T-helper 1 cell (primary cell): ENCODE results near the gene ZFP64.
"Not testable (repeated sequence)": the region's sequence is repeated elsewhere in the genome, so short reads cannot be mapped to it uniquely, and the experiment has no call there.

Experiments
- DNase-seq, 5 donors: peaks; one replicate each; pipeline ENCODE4 v3.0.0-alpha.2; 2012 to 2020

Gene ZFP64

DNA sequence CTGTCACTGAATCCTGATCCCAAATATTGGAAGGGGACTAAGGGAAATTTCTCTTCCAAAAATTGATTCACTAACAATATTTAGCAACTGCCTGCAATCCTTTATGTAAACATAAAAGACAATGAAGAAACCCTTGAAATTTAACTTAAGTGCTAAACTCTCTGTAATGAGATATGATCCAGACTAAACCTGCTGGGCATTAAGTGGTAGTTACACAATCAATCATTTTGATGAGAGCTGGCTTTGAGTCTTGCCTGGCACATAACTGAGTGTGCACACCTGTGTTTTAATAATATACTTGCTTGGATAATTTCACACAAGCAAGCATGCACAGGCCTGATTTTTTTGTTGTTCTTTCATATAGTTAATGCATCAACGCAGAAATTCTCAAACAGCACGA, 9.8 kb upstream of the ZFP64 start:
- no peak for DNase-seq

DNA sequence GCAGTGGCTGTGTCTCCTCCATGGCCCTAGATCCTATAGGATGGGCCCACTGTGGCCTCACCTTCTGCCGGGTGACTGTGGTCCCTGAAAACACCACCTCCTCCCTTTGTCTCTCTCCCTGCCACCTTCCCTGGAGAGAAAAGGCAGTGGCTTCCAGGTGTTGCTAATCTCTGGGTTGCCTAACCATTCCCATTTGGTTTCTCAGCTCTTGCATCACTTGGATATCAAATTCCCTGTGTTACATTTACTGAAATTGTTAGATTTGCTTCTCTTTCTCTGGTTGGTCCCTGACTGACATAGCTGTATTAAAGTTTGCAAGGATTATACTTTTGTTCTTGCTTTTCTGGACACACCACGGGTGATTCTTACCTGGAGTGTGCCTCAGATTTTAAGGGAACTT, 9.3 kb upstream of the ZFP64 start:
- no peak for DNase-seq

DNA sequence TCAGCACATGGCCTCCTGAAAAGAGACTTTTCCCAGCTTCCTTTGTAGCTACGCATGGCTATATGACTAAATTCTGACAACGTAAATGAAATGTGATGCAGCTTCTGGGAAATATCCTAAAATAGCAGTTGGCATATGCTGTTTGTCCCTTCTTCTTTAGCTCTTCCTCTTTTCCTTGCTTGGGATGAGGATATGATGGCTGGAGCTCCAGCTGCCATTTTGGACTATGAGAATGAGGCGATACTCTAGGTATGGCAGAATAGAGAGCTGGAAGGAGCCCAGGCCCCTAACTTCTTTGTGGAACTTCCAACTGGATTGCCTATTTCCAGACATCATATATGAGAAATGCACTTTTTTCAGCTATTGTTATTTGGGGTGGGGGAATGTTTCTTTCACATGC, 5.3 kb upstream of the ZFP64 start:
- no peak for DNase-seq

DNA sequence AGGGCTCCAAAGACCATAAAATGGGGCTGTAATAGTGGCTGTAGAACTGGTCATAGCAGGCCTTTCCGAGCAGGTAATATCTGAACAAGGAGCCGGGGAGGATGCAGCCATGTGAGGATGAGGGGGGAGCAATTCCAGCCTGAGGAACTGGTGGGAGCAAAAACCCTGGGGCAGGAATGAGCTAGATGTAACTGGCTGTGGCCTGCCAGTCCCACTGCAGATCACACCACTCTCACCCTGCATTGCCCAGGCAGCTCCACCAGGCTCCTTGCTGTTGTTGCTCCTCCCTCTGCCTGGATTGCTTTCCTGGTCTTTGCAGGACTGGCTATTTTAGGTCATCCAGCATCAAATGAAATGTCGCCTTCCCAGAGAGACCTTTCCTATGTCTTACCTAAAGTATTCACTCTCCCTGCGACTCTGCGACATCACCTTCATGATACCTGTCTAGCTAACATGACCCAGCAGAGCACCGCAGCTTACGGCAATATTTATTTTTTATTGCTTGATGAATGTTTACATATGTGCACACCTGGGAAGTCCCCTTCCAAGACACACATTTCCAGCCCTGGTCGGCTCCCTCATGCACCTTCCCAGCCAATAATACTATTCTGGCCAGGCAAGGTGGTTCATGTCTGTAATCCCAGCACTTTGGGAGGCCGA, 2.4 kb upstream of the ZFP64 start:
- DNase-seq, result no peak

DNA sequence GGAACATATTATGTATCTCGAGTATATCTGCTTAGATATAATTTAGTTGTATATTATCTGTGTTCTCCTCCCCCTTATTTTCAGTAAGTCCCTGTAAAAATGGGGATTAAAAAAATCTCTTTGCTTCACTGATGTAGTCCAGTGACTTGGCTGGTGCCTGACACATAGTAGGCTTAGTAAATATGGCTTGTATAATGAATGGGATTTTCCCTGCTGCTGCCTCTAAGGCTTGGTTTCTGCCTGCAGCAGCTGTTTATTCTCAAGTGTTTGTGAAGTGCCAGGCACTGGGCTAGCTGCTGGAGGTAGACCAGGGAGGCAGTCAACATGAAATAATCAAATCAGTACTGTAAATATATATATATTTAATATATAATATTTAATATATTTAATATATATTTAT, 1.6 kb upstream of the ZFP64 start:
- no peak for DNase-seq

DNA sequence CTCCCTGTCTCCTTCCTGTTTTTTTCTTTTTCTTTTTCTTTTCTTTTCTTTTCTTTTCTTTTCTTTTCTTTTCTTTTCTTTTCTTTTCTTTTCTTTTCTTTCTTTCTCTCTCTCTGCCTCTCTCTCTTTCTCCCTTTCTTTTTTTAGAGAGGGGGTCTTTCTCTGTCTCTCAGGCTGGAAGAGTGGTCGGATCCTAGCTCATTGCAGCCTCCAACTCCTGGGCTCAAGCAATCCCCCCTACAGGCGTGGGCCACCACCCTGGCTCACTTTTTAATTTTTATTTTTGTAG, 1.1 kb upstream of the ZFP64 start:
- DNase-seq, result not testable (repeated sequence)

DNA sequence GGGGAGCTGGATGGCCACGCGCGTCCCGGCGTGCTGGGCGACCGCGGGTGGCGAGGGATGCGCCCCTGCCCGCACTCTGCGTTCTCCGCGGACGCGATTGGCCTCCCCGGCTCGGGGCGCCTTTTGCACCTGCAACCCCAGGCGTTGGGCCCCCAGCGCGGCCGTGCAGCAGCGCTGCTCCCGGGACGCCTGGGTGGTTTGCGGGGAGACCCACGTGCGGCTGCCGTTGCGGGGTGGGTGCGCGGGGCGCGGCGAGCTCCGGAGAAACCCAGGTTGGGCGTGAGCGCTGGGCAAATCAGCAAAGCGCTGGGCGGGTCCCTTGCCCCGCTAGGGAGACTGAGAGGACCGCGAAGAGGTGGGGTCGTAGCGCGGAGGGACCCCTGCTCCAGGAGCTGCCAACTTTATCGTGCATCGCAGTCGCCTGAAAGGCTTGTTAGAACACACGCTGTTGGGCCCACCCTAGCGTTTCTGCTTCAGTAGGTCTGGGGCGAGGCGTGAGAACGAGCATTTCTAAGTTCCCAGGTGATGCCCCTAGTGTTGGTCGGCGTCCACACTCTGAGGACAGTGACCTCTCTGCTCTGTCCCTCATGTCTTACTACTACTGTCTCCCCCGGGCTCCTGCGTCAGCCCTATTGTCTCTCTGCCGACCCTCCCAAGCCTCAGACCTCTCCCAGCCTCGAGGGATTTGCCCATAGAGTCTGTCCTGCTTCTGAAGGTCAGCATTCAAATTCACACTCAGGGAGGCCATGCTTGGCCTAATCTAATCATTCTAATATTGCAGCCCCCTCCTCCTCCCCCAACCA, 538 bp upstream of the ZFP64 start:
- peak; percentile 17 to 49 (median 40) for DNase-seq

DNA sequence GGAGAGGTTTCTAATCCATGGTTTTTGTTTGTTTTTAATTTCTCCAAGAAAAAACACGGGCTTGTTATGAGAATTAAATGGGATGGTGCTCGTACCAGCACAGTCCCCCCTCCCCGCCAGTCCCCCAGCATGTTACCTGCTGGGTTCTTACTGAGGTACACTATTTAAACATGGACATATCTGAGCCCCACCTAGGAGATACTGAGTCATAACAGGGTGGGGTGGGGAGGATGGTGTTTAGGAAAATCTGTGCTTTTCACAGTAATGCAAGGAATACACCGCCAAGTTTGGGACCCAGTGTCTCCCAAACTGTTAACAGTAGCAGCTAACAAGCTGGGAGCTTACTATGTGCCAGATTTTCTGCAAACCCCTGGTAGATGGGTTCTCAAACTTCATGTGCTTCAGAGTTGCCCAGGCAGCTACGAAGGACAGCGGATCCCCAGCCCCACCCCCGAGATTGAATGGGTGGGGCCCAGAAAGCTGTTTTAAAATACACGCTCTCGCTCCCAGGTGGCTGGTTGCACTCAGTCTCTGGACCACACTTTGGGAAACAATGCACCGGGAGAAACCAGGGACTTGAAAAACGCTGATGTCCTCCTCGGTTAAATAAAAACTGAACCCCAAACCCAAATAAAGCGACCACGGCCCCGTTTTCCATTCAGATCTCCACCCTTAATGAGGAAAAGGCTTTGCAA, 995 bp downstream of the ZFP64 start:
- DNase-seq, result peak in 3 of 5 donors; percentile 6 to 52 (median 15)

DNA sequence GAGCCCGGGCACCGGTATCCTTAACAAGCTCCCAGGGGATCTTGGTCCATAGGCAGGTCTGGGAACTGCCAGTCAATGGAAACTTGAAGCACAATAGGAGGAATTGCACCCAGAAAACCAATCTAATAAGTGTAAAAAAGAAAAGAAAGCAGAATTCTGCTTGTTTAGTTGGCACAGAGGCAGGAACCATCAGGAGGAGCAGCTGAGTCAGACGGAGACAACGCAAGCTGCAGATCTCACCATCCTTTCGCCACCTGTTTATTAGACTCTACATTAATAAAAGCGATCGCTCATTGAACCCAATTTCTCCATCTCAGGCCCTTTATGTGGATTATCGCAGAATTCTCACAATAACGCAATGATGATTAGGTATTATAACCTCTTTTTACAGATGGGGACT, 9.8 kb downstream of the ZFP64 start:
- DNase-seq, result no peak

DNA sequence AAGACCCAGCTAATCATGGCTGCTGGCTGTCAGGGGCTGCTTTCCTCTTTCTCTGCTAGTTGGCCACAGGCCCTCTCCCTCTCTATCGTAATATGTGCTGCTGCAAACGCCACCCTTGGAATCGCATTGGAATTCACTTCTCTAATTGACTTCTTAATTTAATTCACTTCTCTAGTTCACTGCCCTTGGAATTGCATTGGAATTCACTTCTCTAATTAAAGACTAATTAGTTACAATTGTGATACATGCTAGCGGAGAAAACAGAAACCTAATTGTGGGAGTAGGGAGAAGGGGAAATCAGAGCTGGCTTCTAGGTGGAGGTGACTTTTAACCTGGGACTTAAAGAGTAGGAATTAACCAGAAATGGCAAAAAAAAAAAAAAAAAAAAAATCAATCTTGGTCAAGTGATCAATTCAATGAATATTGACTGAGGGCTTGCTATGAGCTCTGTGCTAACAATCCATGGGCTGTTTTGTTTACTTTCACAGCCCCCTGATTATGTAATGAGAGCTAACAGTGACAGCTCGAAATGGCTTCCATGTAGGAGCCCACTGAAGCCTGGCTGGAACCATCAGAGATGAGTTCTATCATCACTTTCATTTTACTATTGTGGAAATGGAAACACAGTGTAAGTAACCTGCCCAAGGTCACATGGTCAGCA, 11.3 kb downstream of the ZFP64 start:
- no peak for DNase-seq

DNA sequence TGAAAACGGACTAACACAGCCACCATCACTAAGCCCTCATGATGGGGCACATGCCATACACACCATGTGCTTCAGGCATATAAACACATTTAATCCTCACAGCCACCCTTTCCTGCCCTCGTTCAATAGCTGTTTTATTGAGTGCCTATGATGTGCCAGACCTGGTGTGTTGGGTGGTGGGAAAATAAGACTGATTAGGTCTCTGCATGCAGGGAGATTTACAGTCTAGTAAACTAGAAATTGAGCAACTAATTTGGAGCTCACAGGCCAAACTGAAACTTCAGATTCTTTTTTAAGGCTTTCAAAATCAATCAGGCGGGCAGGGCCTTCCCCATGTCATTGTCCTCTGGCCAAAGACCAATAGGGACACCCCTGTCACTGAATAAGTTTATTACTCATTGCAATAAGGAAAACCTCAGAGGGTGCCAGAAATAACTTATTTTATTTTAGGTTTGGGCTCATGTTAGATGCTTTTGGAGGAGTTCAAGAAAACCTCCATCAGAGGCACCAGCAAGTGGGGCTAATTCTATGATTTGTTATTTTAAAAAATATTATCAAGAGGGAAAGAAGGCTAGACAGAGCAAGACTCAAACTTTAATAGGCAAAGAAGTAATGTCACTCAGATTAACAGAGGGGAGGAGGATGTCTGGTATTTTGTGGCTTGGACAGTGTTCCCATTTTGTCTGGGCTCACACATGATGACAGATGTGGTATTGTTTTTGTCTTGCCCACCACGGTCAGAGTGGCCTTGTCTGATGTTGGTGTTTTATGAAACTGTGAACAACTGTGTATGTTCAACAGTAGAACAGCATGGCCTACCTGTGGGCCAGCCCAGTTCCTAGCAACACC, 12.0 kb downstream of the ZFP64 start:
- peak in 1 of 5 donors; percentile 12 for DNase-seq

DNA sequence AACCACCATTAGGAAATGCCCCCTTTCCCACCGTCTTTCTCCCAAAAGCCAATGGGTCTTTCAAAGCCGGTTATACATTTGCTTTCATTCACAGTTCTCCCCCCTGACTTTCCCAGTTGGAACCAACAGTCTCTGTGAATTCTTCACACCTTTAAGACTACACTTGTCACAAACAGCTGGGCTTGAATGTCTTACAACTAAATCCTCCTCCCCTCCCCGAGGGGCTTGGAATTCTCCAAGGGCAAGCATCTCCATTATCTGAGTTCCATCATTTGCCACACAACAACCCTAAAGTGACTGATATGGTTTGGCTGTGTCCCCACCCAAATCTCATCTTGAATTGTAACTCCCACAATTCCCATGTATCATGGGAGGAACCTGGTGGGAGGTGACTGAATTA, 12.9 kb downstream of the ZFP64 start:
- DNase-seq, result no peak

DNA sequence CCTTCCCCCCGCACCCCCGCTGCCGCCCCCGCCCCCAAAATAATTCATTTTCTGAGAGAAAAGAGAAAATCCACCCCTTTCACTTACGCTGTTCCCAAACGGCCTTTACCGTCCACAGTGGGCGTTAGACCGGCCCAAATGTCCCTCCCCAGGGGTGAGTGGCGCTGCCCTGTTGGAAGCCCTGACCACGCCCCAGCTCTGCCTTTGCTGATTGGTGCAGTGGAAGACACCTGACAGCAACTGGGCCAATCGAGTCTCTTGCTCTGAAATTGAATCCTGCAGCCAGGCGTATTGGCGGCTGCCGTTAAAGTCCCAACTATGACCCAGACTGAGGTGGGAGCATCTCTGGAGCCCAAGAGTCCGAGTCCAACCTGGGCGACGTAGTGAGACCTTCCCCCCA, 15.7 kb downstream of the ZFP64 start:
- DNase-seq, result no peak

DNA sequence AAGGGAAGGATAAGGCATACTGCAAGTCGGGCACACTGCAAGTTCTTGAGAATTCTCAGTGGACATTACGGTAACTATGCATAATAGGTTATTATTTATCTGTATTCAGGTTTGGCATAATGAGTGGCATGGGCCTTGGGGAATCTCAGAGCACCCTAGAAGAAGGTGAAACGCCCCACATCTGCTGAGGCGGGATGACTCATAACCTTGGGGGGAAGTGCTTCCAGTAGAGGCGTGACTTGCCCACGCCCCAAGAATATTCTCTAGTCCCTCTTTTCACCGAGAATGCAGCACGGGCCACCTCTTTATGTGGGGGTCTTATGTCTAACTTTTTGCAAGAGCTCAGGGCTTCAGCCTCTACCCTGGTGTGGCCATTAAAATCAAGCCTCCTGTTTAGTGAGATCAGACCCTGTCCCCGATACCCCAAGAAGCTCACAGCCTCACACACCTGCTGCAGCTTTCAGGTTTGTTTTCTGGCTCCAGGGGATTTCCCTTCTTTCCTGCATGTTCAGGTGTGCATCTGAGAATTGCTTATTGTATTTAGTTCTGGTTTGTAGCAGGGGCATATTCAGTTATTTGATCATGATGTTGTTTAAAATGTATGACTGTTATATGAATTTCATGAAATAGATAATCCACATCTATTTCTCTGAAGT, 19.1 kb downstream of the ZFP64 start:
- no peak for DNase-seq

DNA sequence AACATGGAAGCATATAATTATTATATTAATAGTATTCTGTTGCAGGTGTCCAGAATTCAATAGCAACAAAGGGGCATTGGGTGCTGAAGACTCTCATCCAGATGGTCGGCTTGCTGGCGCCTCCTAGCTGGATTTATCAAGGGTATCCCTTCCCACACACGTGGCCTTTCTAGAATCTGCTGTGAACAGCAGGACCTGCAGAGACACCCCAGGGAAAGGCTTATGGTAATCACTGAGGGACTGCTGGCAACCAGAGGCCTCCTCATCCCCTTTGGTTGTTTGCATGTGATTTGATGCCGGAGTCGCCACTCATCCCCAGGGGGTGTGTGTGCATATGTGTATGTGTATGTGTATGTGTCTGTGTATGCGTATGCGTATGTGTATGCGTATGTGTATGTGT, 20.6 kb downstream of the ZFP64 start:
- no peak for DNase-seq

DNA sequence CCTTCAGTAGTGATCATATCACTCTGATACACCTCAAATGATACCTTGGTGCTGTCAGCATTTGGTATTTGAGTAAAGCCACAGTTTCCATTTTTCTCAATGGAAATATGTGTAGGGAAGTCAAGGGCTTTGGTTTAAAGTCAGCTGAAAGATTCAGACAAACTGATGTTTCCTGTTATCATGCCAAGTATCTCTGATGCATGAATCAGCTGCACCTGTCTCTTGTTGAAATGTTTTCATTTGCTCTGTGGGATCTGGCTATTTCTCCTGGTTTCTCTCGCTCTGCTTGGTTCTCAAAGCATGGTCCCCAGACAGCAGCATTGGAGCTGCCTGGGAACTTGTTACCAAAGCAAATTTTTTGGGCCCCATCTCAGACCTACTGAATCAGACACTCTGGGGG, 23.5 kb downstream of the ZFP64 start:
- DNase-seq, result no peak

DNA sequence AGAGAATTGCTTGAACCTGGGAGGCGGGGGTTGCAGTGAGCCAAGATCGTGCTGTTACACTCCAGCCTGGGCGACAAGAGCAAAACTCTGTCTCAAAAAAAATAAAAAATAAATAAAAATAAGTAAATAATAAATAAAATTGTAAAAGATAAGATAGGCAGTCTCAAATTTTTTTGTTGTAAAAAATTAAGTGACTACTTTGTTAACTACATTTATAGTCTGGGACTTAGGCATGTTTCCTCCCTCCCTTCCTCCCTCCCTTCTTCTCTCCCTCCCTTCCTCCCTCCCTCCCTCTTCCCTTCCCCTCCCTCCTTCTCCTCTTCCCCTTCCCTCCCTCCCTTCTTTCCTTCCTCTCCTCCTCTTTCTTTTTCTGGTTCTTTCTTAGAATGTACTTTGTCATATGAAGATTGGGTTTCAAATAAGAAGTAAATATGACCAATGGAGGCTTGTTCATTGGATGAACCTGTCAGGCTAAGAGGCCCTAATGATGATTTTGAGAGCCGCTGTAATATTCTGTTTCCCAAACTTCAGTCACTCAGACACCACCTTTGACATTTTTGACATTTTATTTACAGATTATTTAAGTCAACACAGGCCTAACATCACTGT, 24.2 kb downstream of the ZFP64 start:
- DNase-seq, result no peak

DNA sequence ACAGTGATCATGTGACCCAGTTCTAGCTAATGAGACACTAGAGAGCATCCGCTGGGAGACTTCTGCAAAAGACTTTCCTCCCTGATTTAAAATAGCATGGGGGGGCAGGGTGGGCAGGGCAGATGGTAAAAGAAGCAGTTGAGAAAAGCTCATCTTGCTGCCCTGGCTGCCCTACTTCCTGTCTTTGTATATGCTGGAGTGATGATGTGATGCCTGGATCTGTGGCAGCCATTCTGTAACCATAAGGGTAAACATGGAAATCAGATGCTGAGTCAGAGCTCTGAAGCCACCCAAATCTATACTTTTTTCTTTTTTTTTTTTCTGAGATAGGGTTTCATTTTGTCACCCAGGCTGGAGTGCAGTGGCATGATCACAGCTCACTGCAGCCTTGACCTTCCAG, 25.4 kb downstream of the ZFP64 start:
- DNase-seq, result no peak

DNA sequence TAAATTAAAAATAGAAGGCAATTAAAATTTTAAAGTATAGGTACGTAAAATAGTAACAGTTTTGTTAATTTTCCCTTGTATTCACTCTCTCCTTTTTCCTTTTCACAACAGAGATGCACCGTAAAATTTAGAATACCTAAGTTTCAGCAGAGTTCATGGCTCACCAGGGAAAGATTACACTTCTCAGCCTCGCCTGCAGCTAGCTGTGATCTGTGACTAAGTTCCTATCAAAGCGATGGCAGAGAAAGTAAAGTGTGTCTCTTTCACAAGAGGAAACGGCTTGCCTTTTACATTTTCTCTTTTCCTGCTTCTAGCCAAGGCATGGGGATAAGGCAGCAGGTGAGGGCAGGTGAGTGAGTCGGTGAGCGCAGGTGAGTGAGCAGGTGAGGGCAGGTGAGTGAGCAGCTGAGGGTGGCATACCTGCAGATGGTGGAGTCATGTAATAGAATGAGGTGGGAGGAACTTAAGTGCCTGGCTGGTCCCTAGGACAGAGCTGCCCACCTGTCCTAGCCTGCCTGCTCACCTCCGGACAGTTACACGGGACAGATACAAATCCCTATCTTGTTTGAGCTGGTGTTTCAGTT, 30.9 kb downstream of the ZFP64 start:
- no peak for DNase-seq

DNA sequence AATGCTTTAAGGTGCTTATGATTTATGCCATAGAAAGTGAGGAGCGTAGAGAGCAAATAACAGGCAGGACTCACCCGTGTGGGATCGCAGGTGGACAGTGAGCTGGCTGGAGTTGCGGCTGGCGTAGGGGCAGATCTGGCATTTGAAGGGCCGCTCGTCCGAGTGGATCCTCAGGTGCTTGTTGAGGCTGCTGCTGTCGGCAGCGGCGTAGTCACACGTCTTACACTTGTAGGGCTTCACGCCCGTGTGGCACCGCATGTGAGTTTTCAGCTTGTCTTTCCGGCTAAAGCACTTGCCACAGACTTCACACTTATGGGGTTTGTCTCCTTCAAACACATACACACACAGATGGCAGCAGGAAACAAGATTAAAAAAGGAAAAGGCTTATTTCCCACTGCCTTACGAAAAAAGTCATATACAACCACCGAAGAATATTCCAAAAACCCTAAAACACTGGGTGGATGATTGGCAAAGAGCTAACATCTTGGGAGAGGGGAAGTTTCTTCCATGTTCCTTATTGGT, 31.5 kb downstream of the ZFP64 start:
- no peak for DNase-seq

DNA sequence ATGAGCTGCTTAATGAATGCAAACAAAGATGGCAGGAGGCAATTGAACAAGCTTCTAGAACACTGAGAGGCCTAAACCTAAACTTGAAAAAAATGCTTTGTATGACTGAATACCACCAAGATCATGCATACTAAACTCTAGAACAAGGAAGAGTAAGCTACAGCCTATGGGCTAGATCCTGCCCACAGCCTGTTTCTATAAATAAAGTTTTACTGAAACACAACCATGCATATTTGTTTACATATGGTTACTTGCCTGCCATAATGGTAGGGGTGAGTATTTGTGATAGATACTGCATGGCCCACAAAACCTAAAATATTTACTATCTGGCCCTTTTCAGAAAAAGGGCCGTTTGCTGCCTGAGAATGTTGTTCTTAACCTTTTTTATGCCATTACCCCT, 37.0 kb downstream of the ZFP64 start:
- DNase-seq, result no peak
